Activated T-cell treated with anti-CD3 and anti-CD28 coated beads for 48 hours (primary cell): ENCODE data around the gene ZNF557.

Experiments used
- DNase-seq: peaks from one replicate; pipeline ENCODE4 v3.0.0-alpha.2; 2020; ENCODE audit warnings: low read depth

Gene ZNF557

DNA sequence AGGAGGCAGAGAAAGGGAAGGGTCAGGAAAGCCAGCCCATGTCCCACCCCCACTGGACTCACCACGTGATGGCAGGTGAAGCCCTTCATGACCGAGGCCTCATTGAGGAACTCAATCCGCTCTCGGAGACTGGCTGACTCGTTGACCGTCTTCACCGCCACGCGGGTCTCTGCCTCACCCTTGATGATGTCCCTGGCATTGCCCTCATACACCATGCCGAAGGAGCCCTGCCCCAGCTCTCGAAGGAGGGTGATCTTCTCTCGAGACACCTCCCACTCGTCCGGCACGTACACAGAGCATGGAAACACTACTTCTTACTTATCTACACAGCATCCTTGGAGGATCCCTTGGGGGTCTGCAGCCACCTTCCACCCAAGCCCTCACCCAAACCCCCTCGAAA is 55.7 kb downstream of the ZNF557 start:
- no peak for DNase-seq

DNA sequence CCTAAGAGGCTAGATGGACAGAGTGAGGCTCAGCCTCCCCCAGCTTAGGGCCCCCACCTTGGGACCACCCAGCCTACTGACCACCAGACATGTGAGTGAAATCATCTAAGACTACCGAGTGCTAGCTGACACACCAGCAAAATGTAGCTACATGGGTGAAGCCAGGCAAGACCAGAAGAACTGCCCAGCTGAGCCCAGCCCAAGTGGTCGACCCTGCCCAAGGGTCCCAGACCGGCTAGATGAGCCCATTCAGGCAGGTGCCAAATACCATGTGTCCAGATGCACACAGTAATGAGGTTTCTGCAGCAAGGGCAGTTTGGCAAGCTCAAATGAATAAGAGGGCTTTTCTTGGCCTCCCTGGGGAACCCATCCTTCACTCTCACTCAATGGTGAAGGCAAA is 56.6 kb downstream of the ZNF557 start:
- no peak for DNase-seq

GRCh38 chr19:7130043-7130442 is 60.5 kb downstream of the ZNF557 start:
- DNase-seq = no peak

GRCh38 chr19:7132054-7132453 is 62.6 kb downstream of the ZNF557 start:
- no peak for DNase-seq

DNA sequence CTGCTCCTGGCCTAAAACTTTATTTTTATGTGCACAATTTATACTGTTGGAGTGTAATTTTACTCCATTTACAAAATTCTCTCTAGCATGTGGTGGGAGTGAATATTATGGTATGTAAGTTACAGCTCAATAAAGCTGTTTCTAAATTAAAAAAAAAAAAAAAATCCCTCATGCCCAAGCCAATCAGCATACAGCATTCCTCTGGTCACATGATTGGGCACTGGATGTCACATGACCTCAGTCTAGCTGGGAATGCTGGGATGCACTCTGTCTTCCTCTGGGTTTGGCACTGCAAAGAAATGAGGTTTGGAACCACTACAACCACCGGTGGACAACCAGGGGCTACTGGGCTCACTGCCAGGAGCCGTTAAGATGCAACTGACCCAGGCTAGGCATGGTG is 67.6 kb downstream of the ZNF557 start:
- DNase-seq = no peak
